Hepatocyte (in vitro differentiated cells): ENCODE measurements around the gene TEX44. TPM values are rescaled to one million over a fixed set of nuclear protein-coding genes. Genes with fewer than 3 reads are reported as not detected.
"Not testable (repeated sequence)": the region's sequence is repeated elsewhere in the genome, so short reads cannot be mapped to it uniquely, and the experiment has no call there.

Source experiments
- DNase-seq: peaks from one replicate; pipeline ENCODE4 v3.0.0-alpha.2; 2016; ENCODE audit warnings: low spot score
- H2AFZ ChIP-seq: fragments of 200-600 bp; sonication (generic); 2 replicates; pipeline ENCODE4 v1.6.0; 2016; ENCODE audit warnings: antibody characterized with exemption, mild to moderate bottlenecking
- H3K27ac ChIP-seq: fragments of 200-600 bp; sonication (generic); 2 replicates; pipeline ENCODE4 v1.5.1; 2016; ENCODE audit warnings: mild to moderate bottlenecking
- H3K27me3 ChIP-seq: fragments of 200-600 bp; sonication (generic); 2 replicates; pipeline ENCODE4 v1.6.1; 2016
- H3K36me3 ChIP-seq: fragments of 200-600 bp; sonication (generic); replicated peaks from 2 replicates; pipeline ENCODE4 v1.5.1; 2016; ENCODE audit warnings: low read depth; ENCODE audit not compliant: insufficient read depth
- H3K4me1 ChIP-seq: fragments of 200-600 bp; sonication (generic); 2 replicates; pipeline ENCODE4 v1.5.1; 2016; ENCODE audit warnings: mild to moderate bottlenecking, moderate library complexity; ENCODE audit not compliant: insufficient read depth
- H3K4me2 ChIP-seq: fragments of 200-600 bp; sonication (generic); 2 replicates; pipeline ENCODE4 v1.6.0; 2016
- H3K4me3 ChIP-seq: fragments of 200-600 bp; sonication (generic); 2 replicates; pipeline ENCODE4 v1.5.1; 2016; ENCODE audit warnings: mild to moderate bottlenecking
- H3K79me2 ChIP-seq: fragments of 200-600 bp; sonication (generic); 2 replicates; pipeline ENCODE4 v1.6.0; 2017; ENCODE audit warnings: mild to moderate bottlenecking
- H3K9me2 ChIP-seq: fragments of 200-600 bp; sonication (generic); replicated peaks from 2 replicates; pipeline ENCODE4 v1.6.0; 2017; ENCODE audit warnings: mild to moderate bottlenecking; ENCODE audit not compliant: insufficient read depth
- H3K9me3 ChIP-seq: fragments of 200-600 bp; sonication (generic); 2 replicates; pipeline ENCODE4 v1.5.1; 2016; ENCODE audit warnings: low read depth, mild to moderate bottlenecking
- H4K20me1 ChIP-seq: fragments of 200-600 bp; sonication (generic); 2 replicates; pipeline ENCODE4 v1.6.0; 2016; ENCODE audit warnings: mild to moderate bottlenecking; ENCODE audit not compliant: insufficient read depth, poor library complexity, severe bottlenecking
- CTCF ChIP-seq: fragments of 200-600 bp; sonication (generic); IDR thresholded peaks from 2 replicates; pipeline ENCODE4 v1.5.1; 2016; ENCODE audit warnings: antibody characterized with exemption, mild to moderate bottlenecking; ENCODE audit not compliant: poor library complexity
- EZH2 ChIP-seq: fragments of 200-600 bp; sonication (generic); IDR thresholded peaks from 2 replicates; pipeline ENCODE4 v1.6.1; 2016; ENCODE audit warnings: antibody characterized with exemption, mild to moderate bottlenecking, borderline replicate concordance
- EZH2phosphoT487 ChIP-seq: fragments of 200-600 bp; sonication (generic); IDR thresholded peaks from one replicate; pipeline ENCODE4 v1.6.1; 2018; ENCODE audit warnings: antibody characterized with exemption, mild to moderate bottlenecking, low read depth, moderate library complexity; ENCODE audit not compliant: unreplicated experiment, severe bottlenecking
- WGBS: methylation state at CpG from one replicate; pipeline ENCODE4 v1.1.6; 2016; ENCODE audit warnings: low lambda C conversion rate; ENCODE audit errors: missing lambda C conversion rate; 5-methylcytosine and 5-hydroxymethylcytosine counted together
- polyA plus RNA-seq: library from polyadenylated mRNA; unstranded; fragments of >200 nt; fragmentation: Nextera tagmentation; extraction: Ambion mirVana; gene quantifications from 2 replicates; pipeline ENCODE4 v1.2.1, GENCODE V29; 2016
- total RNA-seq: library from RNA; depleted of rRNA; stranded (reverse); fragments of >200 nt; gene quantifications from 2 replicates; pipeline ENCODE4 v1.2.3, GENCODE V29; 2014

The TEX44 gene
- total and polyA plus RNA-seq, 2 experiments from 2014 or later = not detected

DNA sequence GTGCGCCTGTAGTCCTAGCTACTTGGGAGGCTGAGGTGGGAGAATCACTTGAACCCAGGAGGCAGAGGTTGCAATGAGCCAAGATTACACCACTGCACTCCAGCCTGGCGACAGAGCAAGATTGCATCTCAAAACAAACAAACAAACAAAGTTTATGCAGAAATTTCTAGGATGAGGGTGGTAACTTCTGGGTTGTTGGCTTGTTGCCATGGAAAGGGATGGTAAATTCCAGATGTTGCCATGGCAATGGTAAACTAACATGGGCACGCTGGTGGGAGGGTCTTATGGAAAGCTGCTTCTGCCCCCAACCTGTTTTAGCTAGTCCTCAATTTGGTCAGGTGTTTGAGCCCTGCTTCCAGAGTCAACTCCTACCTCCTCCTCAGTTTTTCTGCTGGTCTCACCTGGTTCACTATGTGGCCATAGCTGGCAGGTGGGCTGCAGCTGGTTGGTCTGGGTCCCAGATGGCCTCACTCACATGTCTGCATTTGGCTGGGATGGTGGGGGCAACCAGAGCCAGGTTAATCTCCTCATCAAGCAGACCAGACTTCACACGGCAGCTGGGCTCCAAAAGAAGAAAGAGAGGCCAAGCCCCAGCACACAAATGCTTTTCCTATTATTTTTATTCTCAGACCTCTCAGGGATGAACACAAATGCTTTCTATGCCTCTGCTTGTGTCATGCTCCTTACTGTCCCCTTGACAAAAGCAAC is 26.6 kb upstream of the TEX44 start:
- WGBS = 77% methylated on average over 4 of the region's 4 CpGs

GRCh38 chr2:231567159-231567558 is 25.5 kb upstream of the TEX44 start:
- no peaks in the 10 kb centered on the region for H3K36me3 ChIP-seq
- WGBS = 87% methylated on average over 3 of the region's 3 CpGs
- DNase-seq = no peak

More for the DNA sequence above, 26.6 kb upstream of the TEX44 start:
- H3K9me3 ChIP-seq = no peaks in the 10 kb centered on the region
- no peak overlapping the region for H3K4me2 ChIP-seq
- no peaks in the 10 kb centered on the region for H3K79me2 ChIP-seq
- no peak overlapping the region for H3K27ac ChIP-seq
- H3K36me3 ChIP-seq = no peaks in the 10 kb centered on the region
- H3K4me3 ChIP-seq = no peak overlapping the region
- H3K4me1 ChIP-seq = no peaks in the 10 kb centered on the region
- no peak for TF ChIP-seq EZH2phosphoT487
- no peak overlapping the region for H2AFZ ChIP-seq
- H3K27me3 ChIP-seq = no peaks in the 10 kb centered on the region
- H3K9me2 ChIP-seq = no peaks in the 10 kb centered on the region
- no peaks in the 10 kb centered on the region for H4K20me1 ChIP-seq
- no peak for DNase-seq

GRCh38 chr2:231568098-231568784 is 24.4 kb upstream of the TEX44 start:
- Histone ChIP-seq H2AFZ (no peak overlapping the region), H4K20me1 (no peaks in the 10 kb centered on the region), H3K4me3 (no peak overlapping the region), H3K9me2 (no peaks in the 10 kb centered on the region), H3K27ac (no peak overlapping the region), H3K36me3 (no peaks in the 10 kb centered on the region), H3K79me2 (no peaks in the 10 kb centered on the region), H3K27me3 (no peaks in the 10 kb centered on the region), H3K9me3 (no peaks in the 10 kb centered on the region), H3K4me2 (no peak overlapping the region), H3K4me1 (no peaks in the 10 kb centered on the region)
- 83% methylated on average over 6 of the region's 6 CpGs for WGBS
- TF ChIP-seq EZH2phosphoT487 = no peak
- TF ChIP-seq CTCF = no peak
- no peak for TF ChIP-seq EZH2
- no peak for DNase-seq

More at GRCh38 chr2:231567159-231567558, 25.5 kb upstream of the TEX44 start:
- Histone ChIP-seq H3K4me3 (no peak overlapping the region), H3K9me2 (no peaks in the 10 kb centered on the region), H2AFZ (no peak overlapping the region), H3K27ac (no peak overlapping the region), H3K4me1 (no peaks in the 10 kb centered on the region), H3K9me3 (no peaks in the 10 kb centered on the region), H4K20me1 (no peaks in the 10 kb centered on the region), H3K27me3 (no peaks in the 10 kb centered on the region), H3K79me2 (no peaks in the 10 kb centered on the region), H3K4me2 (no peak overlapping the region)
- TF ChIP-seq CTCF (no peak), EZH2phosphoT487 (no peak), EZH2 (no peak)

DNA sequence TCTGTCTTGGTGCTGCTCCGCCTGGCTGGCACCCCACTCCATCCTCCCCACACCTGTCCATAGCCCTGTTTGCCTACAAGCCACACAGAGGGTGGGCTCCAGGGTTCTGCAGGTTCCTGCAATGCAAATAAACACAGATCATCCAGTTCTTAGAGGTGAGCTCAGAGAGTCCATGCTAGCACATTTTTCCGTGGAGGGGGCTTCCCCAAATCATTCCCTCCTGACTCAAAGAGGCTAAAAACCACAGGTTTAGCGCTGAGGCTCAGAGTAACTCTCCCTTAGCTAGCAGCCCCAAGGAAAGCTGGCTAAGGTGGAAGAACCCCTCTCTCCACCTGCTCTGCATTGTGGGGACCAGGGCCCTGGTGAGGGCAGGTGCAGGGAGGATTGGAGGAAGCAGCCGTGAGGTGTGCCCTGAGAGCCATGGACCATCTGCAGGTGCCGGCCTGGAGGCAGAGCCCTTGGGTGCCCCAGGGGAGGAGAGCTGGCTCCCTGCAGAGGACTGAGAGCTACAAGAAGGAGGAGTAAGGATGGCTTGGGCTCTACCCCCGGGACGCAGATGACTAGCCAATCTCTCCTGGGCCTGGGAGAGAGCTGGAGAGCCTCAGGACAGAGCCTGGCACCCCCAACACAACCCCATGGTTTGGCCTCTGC is 23.8 kb upstream of the TEX44 start:
- Histone ChIP-seq H3K27ac (no peak overlapping the region), H3K4me3 (no peak overlapping the region), H3K4me2 (no peak overlapping the region), H3K36me3 (no peaks in the 10 kb centered on the region), H3K9me3 (no peaks in the 10 kb centered on the region), H2AFZ (no peak overlapping the region), H4K20me1 (no peaks in the 10 kb centered on the region), H3K79me2 (no peaks in the 10 kb centered on the region), H3K27me3 (no peaks in the 10 kb centered on the region), H3K9me2 (no peaks in the 10 kb centered on the region), H3K4me1 (no peaks in the 10 kb centered on the region)
- TF ChIP-seq EZH2 (no peak), EZH2phosphoT487 (no peak)
- DNase-seq = no peak
- 91% methylated on average over 7 of the region's 7 CpGs for WGBS

GRCh38 chr2:231570915-231571314 is 21.7 kb upstream of the TEX44 start:
- H2AFZ ChIP-seq, H4K20me1 ChIP-seq, H3K4me3 ChIP-seq, H3K79me2 ChIP-seq, H3K27me3 ChIP-seq, H3K4me1 ChIP-seq, H3K36me3 ChIP-seq, H3K9me2 ChIP-seq, H3K9me3 ChIP-seq, DNase-seq, H3K4me2 ChIP-seq, H3K27ac ChIP-seq: not testable (repeated sequence)
- 90% methylated on average over 5 of the region's 5 CpGs for WGBS
